GM11168 (cell line): ENCODE measurements around the gene ALKBH6.

Source experiments
- in situ Hi-C: fragments of 300-500 bp; cut with MboI; formaldehyde crosslinking; loops from one replicate; pipeline ENCODE4 v1.12.0; 2022; ENCODE audit warnings: low sequenced_read_pairs; ENCODE audit not compliant: unreplicated experiment

Gene ALKBH6

GRCh38 chr19:36031308-36031707 lies 17.3 kb upstream of the ALKBH6 start:
- in situ Hi-C loops = no loop called here

GRCh38 chr19:36030264-36031148 lies 16.5 kb upstream of the ALKBH6 start:
- in situ Hi-C loops = no loop called here

GRCh38 chr19:36028313-36029041 lies 14.5 kb upstream of the ALKBH6 start:
- in situ Hi-C loops = no loop called here

DNA sequence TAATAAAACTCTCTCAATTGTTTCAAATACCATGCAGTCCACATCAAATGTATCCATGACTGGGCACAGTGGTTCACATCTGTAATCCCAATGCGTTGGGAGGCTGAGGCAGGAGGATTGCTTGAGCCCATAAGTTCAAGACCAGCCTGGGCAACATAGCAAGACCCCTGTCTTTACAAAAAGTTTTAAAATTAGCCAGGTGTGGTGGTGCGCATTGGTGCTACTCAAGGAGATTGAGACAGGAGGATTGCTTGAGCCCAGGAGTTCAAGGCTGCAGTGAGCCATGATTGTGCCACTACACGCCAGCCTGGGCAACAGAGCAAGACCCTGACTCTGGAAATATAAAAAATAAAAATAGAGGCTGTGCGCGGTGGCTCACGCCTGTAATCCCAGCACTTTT lies 13.7 kb upstream of the ALKBH6 start:
- in situ Hi-C loops = no loop called here

- in situ Hi-C loops = no loop called here
Measured at GRCh38 chr19:36026091-36026876, 12.3 kb upstream of the ALKBH6 start.

DNA sequence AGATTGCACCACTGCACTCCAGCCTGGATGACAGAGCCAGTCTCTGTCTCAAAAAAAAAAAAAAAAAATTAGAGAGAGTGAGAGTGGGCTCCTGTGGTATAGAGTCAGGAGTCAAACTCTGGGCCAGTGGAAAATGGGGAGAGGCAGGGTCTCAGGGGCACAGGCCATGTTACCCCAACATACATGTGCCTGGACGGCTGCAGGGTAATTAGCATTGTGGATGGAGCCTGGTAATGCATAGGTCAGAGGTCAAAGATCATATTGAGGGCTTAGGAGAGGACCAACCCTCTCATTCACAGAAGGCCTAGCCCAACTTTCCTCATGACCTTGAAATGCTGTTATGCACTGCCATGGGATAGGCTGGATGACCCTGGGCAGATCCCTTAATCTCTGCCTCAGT lies 11.5 kb upstream of the ALKBH6 start:
- in situ Hi-C loops = no loop called here

- in situ Hi-C loops = no loop called here
Measured at GRCh38 chr19:36023432-36023831, 9.4 kb upstream of the ALKBH6 start.

DNA sequence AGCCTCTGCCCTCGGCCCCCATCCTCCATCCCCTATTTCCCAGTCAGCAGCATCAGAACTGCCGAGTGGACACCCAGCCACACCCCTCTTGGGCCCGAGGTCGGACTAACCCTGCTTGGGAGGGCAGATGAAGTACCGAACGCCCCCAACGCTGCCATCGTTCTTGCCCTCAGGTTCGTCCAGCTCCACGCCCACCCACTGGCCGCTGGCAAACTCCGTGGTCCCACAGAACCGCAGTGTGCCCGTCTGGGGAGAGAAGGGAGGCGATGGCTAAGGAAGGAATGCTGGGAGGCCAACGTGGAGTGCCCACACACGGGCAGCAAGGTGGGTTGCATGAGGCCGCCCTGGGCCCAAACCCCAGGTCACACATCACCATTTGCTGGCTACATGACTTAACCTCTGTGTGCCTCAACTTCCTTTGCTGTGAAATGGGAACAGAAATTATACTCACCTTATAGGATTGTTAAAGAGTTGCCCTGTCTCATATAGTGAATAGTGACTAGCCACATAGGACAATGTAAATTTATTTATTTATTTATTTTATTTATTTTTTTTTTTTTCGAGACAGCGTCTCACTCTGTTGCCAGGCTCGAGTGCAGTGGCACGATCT lies 5.2 kb upstream of the ALKBH6 start:
- in situ Hi-C loops = no loop called here

DNA sequence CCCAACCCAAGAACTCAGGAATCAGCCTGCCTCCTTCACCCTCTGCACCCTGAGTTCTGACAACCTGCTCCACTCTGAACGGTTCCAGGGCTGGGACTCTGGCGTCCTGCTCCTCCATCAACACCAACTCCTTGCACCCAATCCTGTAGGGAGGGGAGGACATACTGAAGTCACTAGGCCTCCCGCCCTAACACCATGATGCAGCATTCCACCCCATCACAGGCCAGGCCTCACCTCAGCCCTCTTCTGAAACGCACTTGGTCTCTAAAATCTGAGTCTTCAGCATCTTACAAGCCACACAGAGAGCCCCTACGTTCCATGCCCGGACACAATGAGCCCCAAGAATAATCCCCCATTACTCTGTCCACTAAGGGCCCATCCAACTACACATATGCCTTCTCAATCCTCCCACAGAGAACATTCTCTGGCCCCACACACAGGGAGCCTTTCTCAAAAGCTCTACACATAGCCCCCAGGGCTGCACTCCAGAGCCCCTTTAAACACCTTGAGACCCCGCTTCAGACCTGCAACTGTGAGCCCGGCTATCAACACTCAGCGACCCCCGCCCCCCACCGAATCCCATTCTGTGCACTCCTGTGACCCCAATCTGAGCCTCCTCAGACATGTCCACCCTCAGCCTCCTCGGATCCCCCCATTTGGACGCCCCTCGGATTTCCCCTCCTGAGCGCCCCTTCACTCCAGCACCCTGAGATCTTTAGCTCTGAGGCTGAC lies 567 bp downstream of the ALKBH6 start:
- in situ Hi-C loops = no loop called here

- in situ Hi-C loops = no loop called here
Measured at GRCh38 chr19:36010402-36010801, 3.6 kb downstream of the ALKBH6 start.

DNA sequence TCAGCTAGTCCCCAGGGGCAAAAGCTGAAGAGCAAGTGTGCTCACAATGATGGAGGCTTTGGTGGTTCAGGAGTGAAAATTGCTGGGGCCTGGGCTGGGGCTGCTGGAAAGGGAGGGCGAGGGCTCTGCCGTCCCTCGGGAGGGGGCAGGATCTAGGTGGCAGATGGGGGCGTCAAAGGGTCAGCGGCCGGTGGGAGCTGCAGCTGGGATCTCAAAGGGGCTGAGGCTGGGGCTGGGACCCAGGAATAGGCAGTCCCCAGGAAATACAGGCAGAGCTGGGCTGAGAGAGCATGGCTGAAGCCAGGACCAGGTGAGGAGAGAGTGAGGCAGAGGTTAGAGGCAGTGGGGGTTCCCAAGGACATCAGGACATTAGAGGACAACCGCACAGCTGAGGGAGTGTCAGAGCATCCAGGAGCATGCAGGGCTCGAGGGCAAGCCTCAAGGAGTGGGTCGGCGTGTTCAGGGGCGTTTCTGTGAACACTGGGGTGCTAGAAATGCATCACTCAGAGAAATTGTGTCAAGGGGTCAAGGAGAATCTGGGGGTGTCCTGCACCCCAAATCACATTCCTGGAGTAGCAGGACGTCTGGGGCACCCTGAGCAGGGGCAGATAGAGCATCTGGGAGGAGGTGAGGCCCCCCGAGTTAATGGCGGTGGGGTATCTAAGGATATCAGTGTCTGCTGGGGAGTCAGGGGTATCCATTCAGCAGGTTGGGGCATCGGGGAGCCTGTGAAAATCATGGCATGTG lies 4.2 kb downstream of the ALKBH6 start:
- in situ Hi-C loops = no loop called here

GRCh38 chr19:36009220-36009619 lies 4.8 kb downstream of the ALKBH6 start:
- in situ Hi-C loops = no loop called here

DNA sequence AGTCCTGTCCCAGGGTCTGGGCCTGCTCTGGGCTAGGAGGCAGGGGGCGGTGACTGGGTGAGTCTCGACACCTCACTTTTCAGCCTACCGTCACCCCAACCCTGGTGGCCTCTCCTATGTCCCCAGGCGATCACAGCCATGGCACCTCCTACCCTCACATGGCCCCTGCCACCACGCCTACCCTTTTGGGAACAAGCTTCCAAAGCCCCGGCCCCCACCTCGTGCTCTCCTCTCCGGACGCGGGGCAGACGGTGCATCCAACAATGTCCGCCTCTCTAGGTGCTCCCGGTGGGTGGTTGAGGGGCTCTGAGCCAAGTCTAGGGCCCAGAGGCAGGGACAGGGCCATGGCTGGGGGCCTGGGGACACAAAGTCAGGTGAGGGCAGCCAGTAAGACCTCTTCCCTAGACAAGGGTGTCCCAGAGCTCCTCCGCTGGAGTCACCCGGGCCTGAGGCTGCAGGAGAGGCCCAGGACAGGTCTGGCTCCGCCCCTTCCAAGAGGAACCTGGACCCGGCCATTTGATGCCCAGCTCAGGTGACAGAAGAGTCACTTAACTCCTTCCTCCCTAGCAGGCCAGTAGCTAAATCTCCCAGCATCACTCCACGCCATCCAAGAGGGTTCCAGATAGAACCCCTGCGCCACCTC lies 5.6 kb downstream of the ALKBH6 start, which contains the start of gene SYNE4:
TSS of gene SYNE4 (minus strand) at position 478 of the 643 bp plus-strand sequence. CDS start at position 346, 132 bp downstream.
- in situ Hi-C loops = no loop called here

GRCh38 chr19:36006955-36007354 lies 7.1 kb downstream of the ALKBH6 start:
- in situ Hi-C loops = no loop called here

- in situ Hi-C loops = no loop called here
Measured at GRCh38 chr19:36003284-36003683, 10.7 kb downstream of the ALKBH6 start.

- in situ Hi-C loops = no loop called here
Measured at GRCh38 chr19:36001605-36002004, 12.4 kb downstream of the ALKBH6 start.

- in situ Hi-C loops = no loop called here
Measured at GRCh38 chr19:35996777-35997176, 17.2 kb downstream of the ALKBH6 start.
